ENCODE data around the gene PDGFC. TPM values are rescaled to one million over a fixed set of nuclear protein-coding genes. Genes with fewer than 3 reads are reported as not detected.

Gene PDGFC
- total RNA-seq, 1 donor from 2014 or later: 31.3 TPM

DNA sequence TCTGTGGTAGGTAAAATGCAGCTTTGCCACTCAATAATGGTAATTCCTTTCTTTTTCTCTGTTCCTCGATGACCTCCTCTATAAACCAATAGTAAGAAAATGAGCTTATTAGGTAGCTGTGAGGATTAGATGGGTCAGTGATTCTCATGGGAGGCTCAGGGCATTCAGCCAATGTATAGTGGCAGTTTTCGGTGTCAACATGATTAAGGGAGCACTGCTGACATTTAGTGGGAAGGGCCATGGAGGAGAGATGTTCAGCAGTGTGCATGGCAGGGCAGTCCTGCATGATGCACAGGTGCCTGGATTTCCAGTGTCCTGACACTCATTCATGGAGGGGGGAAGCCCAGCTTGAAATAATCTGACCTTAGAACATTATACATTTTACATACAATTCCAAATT is 232.8 kb downstream of the PDGFC start:
- no peak for DNase-seq
- intact Hi-C loops (cut with DNase I): no loop called here
- TF ChIP-seq, protein P1, sequence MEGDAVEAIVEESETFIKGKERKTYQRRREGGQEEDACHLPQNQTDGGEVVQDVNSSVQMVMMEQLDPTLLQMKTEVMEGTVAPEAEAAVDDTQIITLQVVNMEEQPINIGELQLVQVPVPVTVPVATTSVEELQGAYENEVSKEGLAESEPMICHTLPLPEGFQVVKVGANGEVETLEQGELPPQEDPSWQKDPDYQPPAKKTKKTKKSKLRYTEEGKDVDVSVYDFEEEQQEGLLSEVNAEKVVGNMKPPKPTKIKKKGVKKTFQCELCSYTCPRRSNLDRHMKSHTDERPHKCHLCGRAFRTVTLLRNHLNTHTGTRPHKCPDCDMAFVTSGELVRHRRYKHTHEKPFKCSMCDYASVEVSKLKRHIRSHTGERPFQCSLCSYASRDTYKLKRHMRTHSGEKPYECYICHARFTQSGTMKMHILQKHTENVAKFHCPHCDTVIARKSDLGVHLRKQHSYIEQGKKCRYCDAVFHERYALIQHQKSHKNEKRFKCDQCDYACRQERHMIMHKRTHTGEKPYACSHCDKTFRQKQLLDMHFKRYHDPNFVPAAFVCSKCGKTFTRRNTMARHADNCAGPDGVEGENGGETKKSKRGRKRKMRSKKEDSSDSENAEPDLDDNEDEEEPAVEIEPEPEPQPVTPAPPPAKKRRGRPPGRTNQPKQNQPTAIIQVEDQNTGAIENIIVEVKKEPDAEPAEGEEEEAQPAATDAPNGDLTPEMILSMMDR (IDR thresholded peaks at IDR 0.05): no peak
- no peak overlapping the region for H3K4me3 ChIP-seq
- H3K36me3 ChIP-seq: no peaks in the 10 kb centered on the region
- ATAC-seq: no peak
- no peaks in the 10 kb centered on the region for H3K27me3 ChIP-seq
- no peaks in the 10 kb centered on the region for H3K9me3 ChIP-seq
- H3K27ac ChIP-seq: no peak overlapping the region
- H3K4me1 ChIP-seq: no peaks in the 10 kb centered on the region

DNA sequence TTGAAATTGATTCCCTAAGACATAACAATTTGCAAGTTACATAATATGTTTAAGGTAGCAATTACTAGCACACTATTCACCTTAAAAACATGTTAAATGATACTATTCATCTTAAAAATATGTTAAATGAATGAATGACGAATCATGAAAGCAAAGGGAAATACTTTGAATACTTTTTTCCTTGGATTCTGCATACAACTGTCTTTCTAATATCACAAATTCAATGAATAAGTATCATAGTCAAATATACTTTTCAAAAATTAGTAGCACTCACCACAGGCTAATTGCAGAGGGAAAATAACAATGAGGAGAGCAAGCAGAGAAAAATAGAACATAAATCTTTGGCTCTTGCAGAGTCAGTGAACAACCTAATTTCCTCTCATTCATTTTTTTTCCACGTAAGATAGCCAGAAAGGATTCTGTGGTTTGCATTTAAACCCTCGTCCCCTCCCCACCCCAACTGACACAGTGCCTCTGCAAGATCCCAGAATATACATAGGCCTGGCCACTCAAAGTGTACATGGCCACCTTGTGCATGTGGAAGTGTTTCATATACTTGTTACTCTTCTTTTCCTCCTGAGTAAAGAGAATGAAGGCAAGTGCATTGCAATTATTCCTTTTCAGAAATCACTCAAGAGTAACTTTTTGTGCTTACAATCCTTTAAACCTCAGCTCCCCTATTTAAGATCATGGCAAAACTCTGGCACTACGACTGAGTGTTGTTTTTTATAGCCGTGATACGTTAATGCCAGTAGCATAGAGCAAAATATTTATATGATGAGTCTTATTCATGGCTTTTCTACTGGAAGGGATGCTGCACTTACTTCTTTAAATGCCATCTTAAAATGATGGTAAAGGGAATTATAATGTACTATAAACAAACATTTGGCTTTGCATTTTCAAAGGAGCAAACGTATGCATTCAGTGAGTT is 236.4 kb downstream of the PDGFC start:
- ATAC-seq: no peak
- TF ChIP-seq, protein P1 (IDR thresholded peaks at IDR 0.05): no peak
- intact Hi-C loops (cut with DNase I): no loop called here
- Histone ChIP-seq H3K27ac (no peak overlapping the region), H3K9me3 (peaks cover 10% of the 10 kb centered on the region), H3K36me3 (no peaks in the 10 kb centered on the region), H3K4me3 (no peak overlapping the region), H3K4me1 (no peaks in the 10 kb centered on the region), H3K27me3 (no peaks in the 10 kb centered on the region)
- DNase-seq: no peak

GRCh38 chr4:156733582-156733981 is 238.0 kb downstream of the PDGFC start:
- no peaks in the 10 kb centered on the region for H3K4me1 ChIP-seq
- intact Hi-C loops (cut with DNase I): no loop called here
- H3K36me3 ChIP-seq: no peaks in the 10 kb centered on the region
- peaks cover 10% of the 10 kb centered on the region for H3K9me3 ChIP-seq
- no peak for DNase-seq
- H3K27ac ChIP-seq: no peak overlapping the region
- ATAC-seq: no peak
- no peak overlapping the region for H3K4me3 ChIP-seq
- no peaks in the 10 kb centered on the region for H3K27me3 ChIP-seq
- TF ChIP-seq, protein P1 (IDR thresholded peaks at IDR 0.05): no peak

DNA sequence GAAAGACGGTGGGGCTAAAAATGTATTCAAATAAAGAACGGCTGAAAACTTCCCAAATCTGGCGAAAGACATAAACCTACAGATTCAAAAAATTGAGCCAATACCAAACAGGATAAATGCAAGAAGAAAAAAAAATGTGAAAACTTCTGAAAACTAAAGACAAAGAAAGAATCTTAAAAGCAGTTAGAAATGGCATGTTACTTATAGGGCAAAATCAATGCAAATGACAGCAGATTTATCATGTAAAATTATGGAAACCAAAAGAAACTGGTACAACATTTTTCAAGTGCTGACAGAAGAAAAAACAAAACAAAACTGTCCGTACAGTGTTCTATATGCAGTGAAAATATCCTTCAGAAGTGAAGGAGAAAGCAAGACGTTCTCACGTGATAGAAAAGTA is 239.0 kb downstream of the PDGFC start:
- peaks cover 10% of the 10 kb centered on the region for H3K9me3 ChIP-seq
- H3K27me3 ChIP-seq: no peaks in the 10 kb centered on the region
- H3K4me3 ChIP-seq: no peak overlapping the region
- ATAC-seq (no peak), DNase-seq (no peak)
- no peaks in the 10 kb centered on the region for H3K36me3 ChIP-seq
- TF ChIP-seq, protein P1 (IDR thresholded peaks at IDR 0.05): no peak
- H3K4me1 ChIP-seq: no peaks in the 10 kb centered on the region
- intact Hi-C loops (cut with DNase I): no loop called here
- no peak overlapping the region for H3K27ac ChIP-seq

GRCh38 chr4:156729416-156729815 is 242.2 kb downstream of the PDGFC start:
- Histone ChIP-seq H3K9me3 (peaks cover 10% of the 10 kb centered on the region), H3K4me3 (no peak overlapping the region), H3K4me1 (no peaks in the 10 kb centered on the region), H3K27ac (no peak overlapping the region), H3K27me3 (no peaks in the 10 kb centered on the region), H3K36me3 (no peaks in the 10 kb centered on the region)
- intact Hi-C loops (cut with DNase I): no loop called here
- no peak for DNase-seq
- no peak for ATAC-seq
- TF ChIP-seq, protein P1 (IDR thresholded peaks at IDR 0.05): no peak
